OCI-LY7 (cell line): ENCODE results near the gene C3orf85. TPM values are rescaled to one million over a fixed set of nuclear protein-coding genes. Genes with fewer than 3 reads are reported as not detected.

Source experiments
- BruUV-seq: library from RNA; stranded (reverse); fragments of 400-500 nt; replicated peaks from 2 replicates; lab custom pipeline; 2021; lab: Mats Ljungman, UMichigan
- CTCF ChIA-PET: fragments of 300-600 bp; sonication (Branson Sonifier 250); formaldehyde crosslinking; loops from one replicate; lab custom pipeline; 2022; ENCODE audit warnings: antibody characterized with exemption; ENCODE audit not compliant: unreplicated experiment; lab: Charles Lee
- POLR2A ChIA-PET: fragments of 300-600 bp; sonication (Branson Sonifier 250); formaldehyde crosslinking; loops from one replicate; lab custom pipeline; 2022; ENCODE audit warnings: antibody characterized with exemption; lab: Charles Lee
- DNase-seq: peaks from one replicate; pipeline ENCODE4 v3.0.0-alpha.2; 2015; ENCODE audit warnings: low spot score
- H2AFZ ChIP-seq: fragments of 200-600 bp; sonication (generic), shearing (Covaris generic); 2 replicates; pipeline ENCODE4 v1.6.1; 2014; ENCODE audit warnings: mild to moderate bottlenecking, antibody characterized with exemption, low read length, moderate library complexity
- H3K27ac ChIP-seq: fragments of 200-600 bp; sonication (generic); 2 replicates; pipeline ENCODE4 v1.5.1; 2014; ENCODE audit warnings: mixed run types, low read depth, mild to moderate bottlenecking, moderate library complexity, low read length, inconsistent platforms; ENCODE audit not compliant: poor library complexity, severe bottlenecking
- H3K36me3 ChIP-seq: fragments of 200-600 bp; sonication (generic); 2 replicates; pipeline ENCODE4 v1.6.1; 2014; ENCODE audit warnings: mild to moderate bottlenecking, antibody characterized with exemption, low read length, moderate library complexity, mixed read lengths; ENCODE audit not compliant: insufficient read depth
- H3K4me1 ChIP-seq: fragments of 200-600 bp; sonication (generic); 2 replicates; pipeline ENCODE4 v1.5.1; 2014; ENCODE audit warnings: mild to moderate bottlenecking, low read length; ENCODE audit not compliant: insufficient read depth, poor library complexity, severe bottlenecking
- H3K4me2 ChIP-seq: fragments of 200-600 bp; sonication (generic); 2 replicates; pipeline ENCODE4 v1.6.1; 2014; ENCODE audit warnings: mild to moderate bottlenecking, low read length
- H3K4me3 ChIP-seq: fragments of 200-600 bp; sonication (generic); 2 replicates; pipeline ENCODE4 v1.5.1; 2014; ENCODE audit warnings: mild to moderate bottlenecking, low read depth, low read length; ENCODE audit not compliant: poor library complexity, severe bottlenecking
- H3K79me2 ChIP-seq: fragments of 200-600 bp; sonication (generic); 2 replicates; pipeline ENCODE4 v1.6.1; 2016; ENCODE audit warnings: low read depth, mild to moderate bottlenecking, low read length, moderate library complexity, mixed read lengths; ENCODE audit not compliant: insufficient read depth
- H3K9me2 ChIP-seq: fragments of 200-600 bp; sonication (generic); 2 replicates; pipeline ENCODE4 v1.6.1; 2016; ENCODE audit warnings: mild to moderate bottlenecking, low read length, mixed read lengths; ENCODE audit not compliant: insufficient read depth
- H3K9me3 ChIP-seq: fragments of 200-600 bp; sonication (generic); 2 replicates; pipeline ENCODE4 v1.6.1; 2014; ENCODE audit warnings: mild to moderate bottlenecking, mixed run types, low read length, mixed read lengths
- H4K20me1 ChIP-seq: fragments of 200-600 bp; sonication (generic); 2 replicates; pipeline ENCODE4 v1.6.1; 2014; ENCODE audit warnings: mild to moderate bottlenecking, antibody characterized with exemption, low read length, moderate library complexity, mixed read lengths; ENCODE audit not compliant: insufficient read depth
- EZH2phosphoT487 ChIP-seq: fragments of 200-600 bp; sonication (generic); IDR thresholded peaks from 2 replicates; pipeline ENCODE4 v1.6.1; 2018; ENCODE audit warnings: low read depth, borderline replicate concordance, mild to moderate bottlenecking, mixed run types, antibody characterized with exemption, low read length, moderate library complexity, mixed read lengths
- intact Hi-C: fragments of 100-400 bp; cut with micrococcal nuclease; formaldehyde crosslinking; loops from one replicate; pipeline ENCODE4 v1.10.0; 2022; ENCODE audit not compliant: unreplicated experiment
- total RNA-seq, 2 experiments: library from RNA; depleted of rRNA in 1 of 2; stranded (reverse); fragments of >200 nt in 1 of 2; shearing (Covaris generic) in 1 of 2; gene quantifications; 2 replicates each; pipeline ENCODE4 v1.2.3, GENCODE V29; 2014 to 2022
- TF ChIP-seq, protein P1 (sequence below): fragments of 200-600 bp; sonication (generic); conservative IDR thresholded peaks from 2 replicates; pipeline ENCODE4 v1.5.1; 2014; ENCODE audit warnings: mild to moderate bottlenecking, antibody characterized with exemption, low read length, moderate library complexity, mixed read lengths

Gene C3orf85
- total RNA-seq, 2 experiments from 2014 or later, result not detected

DNA sequence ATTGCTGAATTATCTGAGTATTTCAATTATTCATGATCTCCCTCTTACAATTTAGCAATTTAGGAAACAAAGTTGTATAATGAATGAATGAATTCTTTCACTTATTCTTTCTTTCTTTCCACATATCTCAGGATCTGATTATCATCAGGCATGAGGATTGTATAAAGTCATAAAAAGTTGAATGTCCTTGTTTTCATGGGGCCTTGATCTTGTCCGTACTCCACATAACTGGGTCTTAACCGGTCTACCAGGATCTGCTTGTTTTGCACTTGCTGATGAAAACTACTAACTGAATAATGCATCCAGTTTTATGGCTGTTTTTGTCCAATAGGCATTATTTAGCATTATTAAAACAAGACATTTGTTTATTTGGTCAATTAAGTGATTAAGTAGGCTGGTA, 12.6 kb downstream of the C3orf85 start:
- Histone ChIP-seq H4K20me1 (no peaks in the 10 kb centered on the region), H3K4me2 (no peak overlapping the region), H2AFZ (no peak overlapping the region), H3K4me1 (no peaks in the 10 kb centered on the region), H3K4me3 (no peak overlapping the region), H3K79me2 (no peaks in the 10 kb centered on the region), H3K27ac (no peak overlapping the region), H3K36me3 (no peaks in the 10 kb centered on the region), H3K9me3 (no peaks in the 10 kb centered on the region), H3K9me2 (no peaks in the 10 kb centered on the region; the same call in 1 of the 2 replicates)
- no TSS peak for BruUV-seq
- CTCF ChIA-PET, result no interaction called here
- intact Hi-C loops, result no loop called here
- POLR2A ChIA-PET, result no interaction called here
- no peak for TF ChIP-seq EZH2phosphoT487
- TF ChIP-seq, protein P1, sequence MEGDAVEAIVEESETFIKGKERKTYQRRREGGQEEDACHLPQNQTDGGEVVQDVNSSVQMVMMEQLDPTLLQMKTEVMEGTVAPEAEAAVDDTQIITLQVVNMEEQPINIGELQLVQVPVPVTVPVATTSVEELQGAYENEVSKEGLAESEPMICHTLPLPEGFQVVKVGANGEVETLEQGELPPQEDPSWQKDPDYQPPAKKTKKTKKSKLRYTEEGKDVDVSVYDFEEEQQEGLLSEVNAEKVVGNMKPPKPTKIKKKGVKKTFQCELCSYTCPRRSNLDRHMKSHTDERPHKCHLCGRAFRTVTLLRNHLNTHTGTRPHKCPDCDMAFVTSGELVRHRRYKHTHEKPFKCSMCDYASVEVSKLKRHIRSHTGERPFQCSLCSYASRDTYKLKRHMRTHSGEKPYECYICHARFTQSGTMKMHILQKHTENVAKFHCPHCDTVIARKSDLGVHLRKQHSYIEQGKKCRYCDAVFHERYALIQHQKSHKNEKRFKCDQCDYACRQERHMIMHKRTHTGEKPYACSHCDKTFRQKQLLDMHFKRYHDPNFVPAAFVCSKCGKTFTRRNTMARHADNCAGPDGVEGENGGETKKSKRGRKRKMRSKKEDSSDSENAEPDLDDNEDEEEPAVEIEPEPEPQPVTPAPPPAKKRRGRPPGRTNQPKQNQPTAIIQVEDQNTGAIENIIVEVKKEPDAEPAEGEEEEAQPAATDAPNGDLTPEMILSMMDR, result no peak
- DNase-seq, result no peak

DNA sequence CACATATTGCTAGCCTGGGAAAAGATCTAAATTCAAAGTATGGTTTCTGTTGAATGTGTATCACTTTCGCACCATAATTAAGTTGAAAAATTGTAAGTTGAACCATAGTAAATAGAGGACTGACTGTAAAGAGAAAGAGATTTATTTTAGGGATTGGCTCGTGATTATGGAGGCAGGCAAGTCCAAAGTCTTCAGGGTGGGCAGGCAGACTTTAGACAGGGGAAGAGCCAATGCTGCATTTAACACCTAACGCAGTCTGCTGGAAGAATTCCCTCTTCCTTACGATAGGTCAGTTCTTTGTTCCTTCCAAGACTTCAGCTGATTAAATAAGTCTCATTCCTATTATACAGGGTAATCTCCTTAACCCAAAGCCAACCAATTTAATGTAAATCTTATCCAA, 15.8 kb downstream of the C3orf85 start:
- Histone ChIP-seq H3K79me2 (no peaks in the 10 kb centered on the region), H3K9me2 (no peaks in the 10 kb centered on the region; the same call in 1 of the 2 replicates), H3K9me3 (no peaks in the 10 kb centered on the region), H3K4me1 (no peaks in the 10 kb centered on the region), H3K4me3 (no peak overlapping the region), H2AFZ (no peak overlapping the region), H3K27ac (no peak overlapping the region), H3K36me3 (no peaks in the 10 kb centered on the region), H4K20me1 (no peaks in the 10 kb centered on the region), H3K4me2 (no peak overlapping the region)
- ChIA-PET POLR2A (no interaction called here), CTCF (no interaction called here)
- intact Hi-C loops, result no loop called here
- BruUV-seq, result no TSS peak
- DNase-seq, result no peak
- TF ChIP-seq, protein P1, result no peak
- no peak for TF ChIP-seq EZH2phosphoT487

DNA sequence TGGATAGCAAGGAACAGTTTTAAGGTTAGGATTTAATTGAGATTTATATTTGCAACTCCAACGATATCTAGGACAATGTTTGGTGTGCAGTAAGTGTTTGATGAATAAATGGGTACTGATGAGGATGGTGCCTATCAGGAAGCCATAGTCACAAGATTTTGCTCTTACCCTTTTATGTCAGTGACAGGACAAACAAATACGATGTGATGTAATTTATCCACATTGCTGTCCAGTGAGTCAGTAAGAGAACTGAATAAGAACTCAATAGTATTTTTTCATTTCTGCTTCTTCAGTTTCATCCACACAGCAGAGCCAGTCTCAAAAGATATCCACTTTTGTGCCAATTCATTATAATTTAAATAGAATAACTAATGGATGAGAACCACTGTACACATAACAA, 18.5 kb downstream of the C3orf85 start:
- H3K36me3 ChIP-seq, result no peaks in the 10 kb centered on the region
- H2AFZ ChIP-seq, result no peak overlapping the region
- no peaks in the 10 kb centered on the region for H3K4me1 ChIP-seq
- BruUV-seq, result no TSS peak
- no peaks in the 10 kb centered on the region for H3K9me2 ChIP-seq
- no peaks in the 10 kb centered on the region for H3K9me3 ChIP-seq
- no peaks in the 10 kb centered on the region for H3K79me2 ChIP-seq
- no peak overlapping the region for H3K4me3 ChIP-seq
- DNase-seq, result no peak
- CTCF ChIA-PET, result no interaction called here
- no peaks in the 10 kb centered on the region for H4K20me1 ChIP-seq
- intact Hi-C loops, result no loop called here
- POLR2A ChIA-PET, result no interaction called here
- TF ChIP-seq EZH2phosphoT487, result no peak
- TF ChIP-seq, protein P1, result no peak
- H3K4me2 ChIP-seq, result no peak overlapping the region
- no peak overlapping the region for H3K27ac ChIP-seq
